NCI-H446 treated with DMSO at 0.1 percent for 48 hours (cell line): ENCODE measurements around the gene TOR4A.
A peak's percentile ranks its signal among the peaks of the same experiment; 100 is the strongest.
"Not testable (repeated sequence)": the region's sequence is repeated elsewhere in the genome, so short reads cannot be mapped to it uniquely, and the experiment has no call there.

Source experiments
- DNase-seq: peaks from one replicate; lab custom pipeline; 2025; lab: John Stamatoyannopoulos, UW

Gene TOR4A

DNA sequence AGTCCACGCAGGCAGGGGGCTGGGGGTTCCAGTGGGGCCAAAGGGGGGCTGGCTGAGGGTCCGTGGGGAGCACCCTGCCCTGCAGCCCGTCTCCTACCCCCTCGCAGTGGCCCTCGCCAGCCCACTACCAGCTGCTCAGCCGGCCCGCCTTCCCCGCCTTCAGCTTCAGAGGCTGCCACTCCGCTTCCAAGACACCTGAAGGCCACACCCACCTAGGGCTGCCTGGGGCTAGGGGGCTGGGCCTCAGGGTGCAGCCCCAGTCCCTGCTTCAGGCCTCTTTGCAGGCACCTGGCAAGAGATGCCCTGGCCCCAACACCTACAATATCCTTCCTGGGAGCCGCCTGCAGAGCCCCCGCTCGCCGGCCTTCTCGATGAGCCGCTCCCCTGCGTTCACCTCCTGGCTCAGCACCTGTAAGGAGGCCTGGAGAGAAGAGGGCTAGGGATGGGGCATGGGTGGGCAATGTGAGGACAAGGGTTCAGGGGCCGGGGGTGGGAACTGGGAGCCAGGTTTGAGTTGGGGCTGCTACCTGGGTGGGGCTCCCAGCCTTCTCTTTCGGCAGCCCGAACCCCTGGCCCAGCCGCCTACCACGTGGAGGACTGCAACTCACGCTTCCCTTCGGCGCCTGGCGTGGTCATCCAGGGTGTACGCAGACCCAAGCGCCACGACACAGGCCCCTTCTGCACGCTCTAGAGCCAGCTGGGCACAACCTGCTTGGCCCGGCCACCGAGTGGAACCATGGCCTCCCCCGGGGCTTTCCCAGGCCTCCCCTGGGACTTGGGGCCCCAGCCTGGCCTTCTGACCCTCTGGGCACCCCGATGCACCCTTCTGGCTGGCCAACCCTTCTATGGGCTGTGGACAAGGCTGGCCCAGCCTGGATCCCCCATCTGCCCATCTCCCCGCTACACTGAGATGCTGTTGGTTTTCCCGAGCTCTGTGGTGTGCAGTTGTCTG, 24.7 kb upstream of the TOR4A start:
- DNase-seq = no peak

GRCh38 chr9:137253717-137254623, 23.6 kb upstream of the TOR4A start:
- DNase-seq = no peak

DNA sequence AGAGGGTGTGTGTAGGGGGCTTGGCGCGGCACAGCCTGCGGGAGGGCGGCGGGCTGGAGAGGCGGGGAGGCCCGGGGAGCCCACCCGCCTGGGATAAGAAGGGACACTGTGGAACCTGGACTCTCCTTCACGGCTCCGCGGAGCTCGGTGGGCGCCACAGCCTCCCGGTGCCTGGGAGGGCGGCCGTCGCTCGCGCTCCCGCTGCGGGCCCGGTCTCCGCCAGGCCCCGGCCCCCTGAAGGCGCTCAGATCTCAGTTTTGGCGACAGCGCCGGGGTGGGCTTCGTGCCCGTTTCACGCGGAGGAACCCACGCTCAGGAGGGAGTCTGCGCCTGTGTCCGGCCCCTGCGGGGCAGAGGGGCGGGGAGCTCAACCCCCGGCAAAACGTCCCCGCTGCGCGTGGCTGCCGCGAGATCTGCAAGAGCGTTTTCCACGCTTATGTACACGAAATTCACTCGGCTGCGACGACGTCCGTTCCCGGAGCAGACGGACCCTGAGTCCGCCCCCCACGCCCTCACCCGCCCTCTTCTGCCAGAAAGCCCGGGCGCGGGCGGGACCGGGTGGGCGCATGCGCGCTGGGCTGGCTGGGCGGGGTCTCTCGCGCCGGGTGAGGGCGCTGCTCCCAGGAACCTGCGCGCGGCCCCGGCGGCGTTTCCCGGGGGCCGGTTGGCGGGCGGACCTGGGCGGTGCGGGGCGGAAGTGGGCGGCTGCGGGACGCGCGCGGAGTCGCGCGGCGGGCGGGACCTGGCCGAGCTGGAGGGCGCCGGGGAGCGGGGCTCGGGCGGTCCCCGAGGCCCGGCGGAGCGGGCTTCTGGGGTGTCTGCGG, 22.7 kb upstream of the TOR4A start, which contains the start of gene NELFB:
Gene NELFB (plus strand): TSS at position 704 of the 824 bp plus-strand sequence.
- peak; percentile 33 for DNase-seq

GRCh38 chr9:137255448-137256114, 21.9 kb upstream of the TOR4A start:
- no peak for DNase-seq

DNA sequence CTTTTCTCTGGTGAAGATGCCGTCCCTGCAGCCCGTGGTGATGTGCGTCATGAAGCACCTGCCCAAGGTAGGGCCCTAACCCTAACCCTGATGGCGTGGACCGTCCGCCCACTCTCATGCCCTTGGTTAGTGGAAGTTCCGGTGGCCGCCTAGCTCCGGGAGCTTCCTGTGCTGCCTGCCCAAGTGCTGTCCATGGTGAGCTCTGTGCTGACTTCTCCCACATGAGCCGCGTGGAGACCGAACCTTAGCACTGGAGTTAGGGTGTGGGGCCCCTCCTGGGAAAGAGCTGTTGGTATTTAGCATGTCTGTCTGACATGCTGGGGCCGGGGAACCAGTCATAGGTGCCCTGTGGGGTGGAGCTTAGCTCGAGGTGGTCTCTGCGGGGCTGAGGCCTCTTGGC, 21.2 kb upstream of the TOR4A start:
- DNase-seq = no peak

DNA sequence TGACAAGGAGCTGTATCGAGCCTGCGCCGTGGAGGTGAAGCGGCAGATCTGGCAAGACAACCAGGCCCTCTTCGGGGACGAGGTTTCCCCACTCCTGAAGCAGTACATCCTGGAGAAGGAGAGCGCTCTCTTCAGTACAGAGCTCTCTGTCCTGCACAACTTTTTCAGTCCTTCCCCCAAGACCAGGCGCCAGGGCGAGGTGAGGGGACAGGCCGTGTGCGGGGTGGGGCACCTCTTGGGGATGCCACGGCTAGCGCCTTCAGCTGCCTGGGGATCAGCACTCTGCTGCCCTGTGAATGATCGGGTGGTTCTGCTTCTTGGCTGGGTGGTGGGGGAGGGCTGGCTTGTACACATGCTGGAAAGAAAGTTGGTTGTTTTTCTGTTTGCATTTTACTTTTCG, 20.7 kb upstream of the TOR4A start:
- DNase-seq = no peak

GRCh38 chr9:137262173-137262908, 15.2 kb upstream of the TOR4A start:
- DNase-seq = not testable (repeated sequence)

- no peak for DNase-seq
Measured at GRCh38 chr9:137262909-137263285, 14.6 kb upstream of the TOR4A start.

- no peak for DNase-seq
Measured at GRCh38 chr9:137263506-137263905, 14.0 kb upstream of the TOR4A start.

DNA sequence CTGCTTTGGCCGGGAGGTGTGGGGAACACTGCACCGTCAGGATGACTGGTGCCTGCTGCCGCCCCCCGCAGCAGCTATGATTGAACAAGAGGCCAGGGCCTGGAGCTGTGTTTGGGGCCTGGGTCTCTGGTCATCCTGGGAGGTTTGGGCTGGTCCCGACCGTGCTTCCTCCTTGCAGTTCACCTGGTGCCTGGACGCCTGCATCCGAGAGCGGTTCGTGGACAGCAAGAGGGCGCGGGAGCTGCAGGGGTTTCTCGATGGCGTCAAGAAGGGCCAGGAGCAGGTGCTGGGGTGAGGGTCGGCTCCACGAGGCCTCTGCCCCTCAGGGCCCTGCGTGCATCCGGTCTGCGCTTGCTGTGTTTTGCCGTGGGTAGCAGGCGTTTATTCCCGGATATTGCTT, 13.5 kb upstream of the TOR4A start:
- DNase-seq = no peak

DNA sequence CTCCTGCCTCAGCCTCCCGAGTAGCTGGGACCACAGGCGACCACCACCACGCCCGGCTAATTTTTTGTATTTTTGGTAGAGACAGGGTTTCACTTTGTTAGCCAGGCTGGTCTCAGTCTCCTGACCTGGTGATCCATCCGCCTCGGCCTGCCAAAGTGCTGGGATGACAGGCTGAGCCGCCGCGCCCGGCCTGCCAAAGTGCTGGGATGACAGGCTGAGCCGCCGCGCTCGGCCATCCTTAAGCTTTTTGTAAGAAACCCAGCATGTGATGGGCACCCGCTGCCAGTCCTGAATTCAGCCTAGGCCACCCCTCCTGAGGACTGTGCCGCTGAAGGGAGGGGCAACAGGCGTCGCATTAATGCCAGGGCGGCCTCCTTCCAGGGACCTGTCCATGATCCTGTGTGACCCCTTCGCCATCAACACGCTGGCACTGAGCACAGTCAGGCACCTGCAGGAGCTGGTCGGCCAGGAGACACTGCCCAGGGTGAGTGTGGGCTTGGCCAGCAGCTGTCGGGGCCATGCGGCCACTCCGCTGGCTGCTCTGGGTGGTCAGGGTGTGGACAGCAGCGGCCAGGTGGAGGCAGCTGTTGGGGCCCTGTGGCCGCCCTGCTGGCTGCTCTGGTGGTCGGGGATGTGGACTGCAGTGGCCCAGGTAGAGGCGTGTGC, 11.9 kb upstream of the TOR4A start:
- no peak for DNase-seq

- DNase-seq = no peak
Measured at GRCh38 chr9:137266162-137266527, 11.4 kb upstream of the TOR4A start.

DNA sequence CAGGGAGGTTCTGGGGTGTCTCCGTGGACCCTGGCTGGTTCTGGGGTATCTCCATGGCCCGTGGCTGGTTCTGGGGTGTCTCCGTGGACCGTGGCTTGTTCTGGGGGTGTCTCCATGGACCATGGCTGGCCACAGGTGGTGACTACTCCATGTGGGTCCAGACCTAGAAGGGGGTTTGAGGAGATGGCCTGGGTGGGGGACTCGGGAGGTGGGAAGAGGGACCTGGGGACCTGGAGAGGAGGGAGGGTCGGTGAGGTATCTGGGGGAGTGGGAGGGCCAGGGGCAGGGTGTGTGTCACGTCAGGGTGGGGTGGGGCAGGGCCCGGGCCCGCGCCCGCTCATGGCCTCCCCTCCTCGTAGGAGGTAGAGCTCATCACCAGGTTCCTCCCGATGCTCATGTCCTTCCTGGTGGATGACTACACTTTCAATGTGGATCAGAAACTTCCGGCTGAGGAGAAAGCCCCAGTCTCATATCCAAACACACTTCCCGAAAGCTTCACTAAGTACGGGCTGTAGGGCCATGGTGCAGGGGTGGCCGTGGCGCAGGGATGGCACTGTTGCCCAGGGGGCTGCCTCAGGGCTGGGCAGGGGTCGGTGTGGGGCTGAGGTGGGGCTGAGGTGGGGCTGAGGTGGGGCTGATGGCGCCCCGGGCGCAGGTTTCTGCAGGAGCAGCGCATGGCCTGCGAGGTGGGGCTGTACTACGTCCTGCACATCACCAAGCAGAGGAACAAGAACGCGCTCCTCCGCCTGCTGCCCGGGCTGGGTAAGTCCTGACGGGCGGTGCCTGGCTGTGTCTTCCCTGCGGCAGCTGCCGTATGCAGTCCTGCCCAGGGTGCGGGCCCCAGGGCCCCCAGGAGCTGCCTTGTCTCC, 10.7 kb upstream of the TOR4A start:
- no peak for DNase-seq

GRCh38 chr9:137267933-137268355, 9.6 kb upstream of the TOR4A start:
- no peak for DNase-seq

DNA sequence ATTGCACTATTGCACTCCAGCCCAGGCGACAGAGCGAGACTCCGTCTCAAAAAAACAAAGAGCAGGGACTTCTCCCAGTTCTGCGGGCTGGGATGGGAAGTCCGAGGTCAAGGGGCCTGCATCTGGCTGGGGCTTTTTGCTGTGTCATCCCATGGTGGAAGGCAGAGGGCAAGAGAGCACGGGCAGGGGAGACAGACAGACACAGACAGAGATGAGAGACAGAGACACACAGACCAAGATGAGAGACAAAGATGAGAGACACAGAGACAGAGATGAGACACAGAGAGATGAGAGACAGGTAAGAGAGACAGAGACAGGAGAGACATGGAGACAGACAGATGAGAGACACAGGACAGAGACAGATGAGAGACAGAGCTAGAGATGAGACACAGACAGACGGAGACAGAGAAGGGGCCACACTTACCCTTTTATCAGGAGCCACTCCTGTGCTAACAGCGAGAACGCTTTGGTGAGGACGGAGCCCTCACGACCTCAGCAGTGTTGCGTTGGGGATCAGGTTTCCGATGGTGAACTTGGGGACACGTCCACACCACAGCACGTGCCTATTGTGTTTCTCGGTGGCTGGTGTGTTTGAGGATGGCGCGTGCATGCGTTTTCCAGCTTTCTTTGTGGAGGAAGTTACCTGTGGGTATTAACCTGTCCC, 8.9 kb upstream of the TOR4A start:
- DNase-seq = no peak

DNA sequence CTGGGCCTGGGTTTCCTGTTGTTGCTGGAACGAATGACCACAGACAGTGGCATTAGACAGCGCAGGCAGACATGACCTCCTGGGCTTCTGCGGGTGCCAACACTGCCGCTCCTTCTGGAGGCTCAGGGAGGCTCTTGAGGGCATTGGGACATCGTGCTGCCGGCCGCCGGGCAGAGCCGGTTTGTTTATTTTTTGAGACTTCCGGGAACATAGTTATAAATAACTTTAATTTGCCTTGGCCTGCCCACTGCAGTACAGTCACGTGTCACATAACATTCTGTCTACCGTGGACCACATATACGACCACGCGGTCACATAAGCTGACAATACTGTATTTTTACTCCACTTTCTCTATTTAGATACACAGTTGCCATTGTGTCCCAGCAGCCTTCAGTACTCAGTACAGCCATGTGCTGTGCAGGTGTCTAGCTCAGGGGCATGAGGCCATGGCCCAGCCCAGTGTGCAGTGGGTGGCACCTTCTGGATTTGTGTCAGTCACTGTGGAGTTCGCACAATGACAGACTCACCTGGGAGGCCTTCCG, 8.2 kb upstream of the TOR4A start:
- no peak for DNase-seq

- DNase-seq = no peak
Measured at GRCh38 chr9:137270929-137271695, 6.4 kb upstream of the TOR4A start.

GRCh38 chr9:137271696-137272076, 5.8 kb upstream of the TOR4A start:
- no peak for DNase-seq
